Osteocyte (in vitro differentiated cells): ENCODE results near the gene VOPP1. TPM values are rescaled to one million over a fixed set of nuclear protein-coding genes. Genes with fewer than 3 reads are reported as not detected.
"Not testable (repeated sequence)": the region's sequence is repeated elsewhere in the genome, so short reads cannot be mapped to it uniquely, and the experiment has no call there.

Experiments
- DNase-seq: peaks from one replicate; pipeline ENCODE4 v3.0.0; 2021; ENCODE audit warnings: mixed read lengths; ENCODE audit not compliant: unreplicated experiment; ENCODE audit errors: extremely low spot score
- H3K27ac Mint-ChIP-seq: one replicate; pipeline ENCODE4 v1.8.0; 2021; ENCODE audit warnings: mild to moderate bottlenecking, mixed read lengths; ENCODE audit not compliant: unreplicated experiment
- H3K27me3 Mint-ChIP-seq: one replicate; pipeline ENCODE4 v1.8.0; 2021; ENCODE audit warnings: mixed read lengths; ENCODE audit not compliant: unreplicated experiment
- H3K36me3 Mint-ChIP-seq: one replicate; pipeline ENCODE4 v1.8.0; 2021; ENCODE audit warnings: mixed read lengths; ENCODE audit not compliant: unreplicated experiment
- H3K4me1 Mint-ChIP-seq: one replicate; pipeline ENCODE4 v1.8.0; 2021; ENCODE audit warnings: mixed read lengths; ENCODE audit not compliant: unreplicated experiment
- H3K4me3 Mint-ChIP-seq: one replicate; pipeline ENCODE4 v1.8.0; 2021; ENCODE audit warnings: mild to moderate bottlenecking, moderate library complexity, mixed read lengths; ENCODE audit not compliant: unreplicated experiment
- H3K9me3 Mint-ChIP-seq: one replicate; pipeline ENCODE4 v1.8.0; 2021; ENCODE audit warnings: mixed read lengths; ENCODE audit not compliant: unreplicated experiment
- total RNA-seq: library from RNA; stranded (reverse); gene quantifications from 2 replicates; pipeline ENCODE4 v1.2.1, GENCODE V29; 2021
- TF ChIP-seq, protein P1 (sequence below): fragments of 200-600 bp; sonication (generic); IDR thresholded peaks from 2 replicates; pipeline ENCODE4 v1.5.0; 2021; ENCODE audit warnings: antibody characterized with exemption, mild to moderate bottlenecking, moderate library complexity

VOPP1 gene
- total RNA-seq, 1 donor from 2014 or later: 86.6 TPM

DNA sequence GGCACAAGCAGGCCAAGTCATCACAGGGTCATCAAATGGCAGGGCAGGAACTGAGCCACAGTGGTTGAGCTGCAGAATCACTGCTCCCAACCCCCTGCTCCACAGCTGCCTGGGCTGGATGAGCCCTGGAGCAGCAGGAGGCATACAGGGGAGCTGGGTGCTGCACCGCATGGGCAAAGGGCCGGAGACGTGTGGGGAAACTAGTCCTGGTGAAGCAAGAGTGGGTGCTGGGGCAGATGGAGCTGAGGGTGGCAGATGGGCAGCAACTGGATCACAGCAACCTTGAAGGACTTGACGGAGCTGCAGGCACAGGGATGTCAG, 16.0 kb upstream of the VOPP1 start:
- Mint-ChIP-seq H3K4me1 (no peaks in the 10 kb centered on the region), H3K4me3 (no peak overlapping the region), H3K36me3 (no peaks in the 10 kb centered on the region), H3K27ac (no peak overlapping the region), H3K27me3 (peaks cover 27% of the 10 kb centered on the region), H3K9me3 (no peaks in the 10 kb centered on the region)
- no peak for DNase-seq
- TF ChIP-seq, protein P1, sequence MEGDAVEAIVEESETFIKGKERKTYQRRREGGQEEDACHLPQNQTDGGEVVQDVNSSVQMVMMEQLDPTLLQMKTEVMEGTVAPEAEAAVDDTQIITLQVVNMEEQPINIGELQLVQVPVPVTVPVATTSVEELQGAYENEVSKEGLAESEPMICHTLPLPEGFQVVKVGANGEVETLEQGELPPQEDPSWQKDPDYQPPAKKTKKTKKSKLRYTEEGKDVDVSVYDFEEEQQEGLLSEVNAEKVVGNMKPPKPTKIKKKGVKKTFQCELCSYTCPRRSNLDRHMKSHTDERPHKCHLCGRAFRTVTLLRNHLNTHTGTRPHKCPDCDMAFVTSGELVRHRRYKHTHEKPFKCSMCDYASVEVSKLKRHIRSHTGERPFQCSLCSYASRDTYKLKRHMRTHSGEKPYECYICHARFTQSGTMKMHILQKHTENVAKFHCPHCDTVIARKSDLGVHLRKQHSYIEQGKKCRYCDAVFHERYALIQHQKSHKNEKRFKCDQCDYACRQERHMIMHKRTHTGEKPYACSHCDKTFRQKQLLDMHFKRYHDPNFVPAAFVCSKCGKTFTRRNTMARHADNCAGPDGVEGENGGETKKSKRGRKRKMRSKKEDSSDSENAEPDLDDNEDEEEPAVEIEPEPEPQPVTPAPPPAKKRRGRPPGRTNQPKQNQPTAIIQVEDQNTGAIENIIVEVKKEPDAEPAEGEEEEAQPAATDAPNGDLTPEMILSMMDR: no peak

DNA sequence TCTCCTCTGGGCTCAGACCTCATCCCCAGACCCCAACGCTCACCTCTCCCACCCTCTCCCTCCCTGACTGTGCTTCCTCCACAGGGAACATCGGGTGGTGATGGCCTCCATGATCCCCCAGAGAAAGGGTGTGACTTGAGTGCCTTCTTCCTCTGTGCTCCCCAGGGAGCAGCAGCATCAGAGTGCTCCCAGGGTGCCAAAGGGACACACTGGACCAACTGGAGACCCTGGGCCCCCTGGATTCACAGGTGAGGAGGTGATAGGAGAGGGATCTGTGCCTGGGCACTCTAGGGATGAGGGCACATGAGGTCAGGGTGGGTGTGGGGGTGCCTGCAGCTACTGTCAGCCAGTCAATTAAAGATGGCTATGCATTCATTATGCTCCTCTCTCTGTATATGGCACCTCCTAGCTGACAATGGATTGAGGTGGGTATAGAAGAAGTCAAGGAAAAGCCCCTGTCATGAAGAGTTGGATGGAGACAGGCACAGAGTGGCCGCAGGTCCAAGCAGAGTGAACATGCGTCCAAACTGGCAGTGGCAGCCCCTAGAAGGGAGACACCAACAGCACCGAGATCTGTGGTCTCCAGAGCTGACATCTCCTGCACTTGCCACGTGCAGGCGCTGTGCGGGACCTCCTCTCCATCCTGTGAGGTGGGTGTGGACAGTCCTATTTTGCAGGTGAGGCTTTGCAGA, 15.5 kb upstream of the VOPP1 start:
- DNase-seq: no peak
- Mint-ChIP-seq H3K27ac (no peak overlapping the region), H3K4me1 (no peaks in the 10 kb centered on the region), H3K9me3 (no peaks in the 10 kb centered on the region), H3K4me3 (no peak overlapping the region), H3K27me3 (peaks cover 32% of the 10 kb centered on the region), H3K36me3 (no peaks in the 10 kb centered on the region)
- TF ChIP-seq, protein P1: no peak

DNA sequence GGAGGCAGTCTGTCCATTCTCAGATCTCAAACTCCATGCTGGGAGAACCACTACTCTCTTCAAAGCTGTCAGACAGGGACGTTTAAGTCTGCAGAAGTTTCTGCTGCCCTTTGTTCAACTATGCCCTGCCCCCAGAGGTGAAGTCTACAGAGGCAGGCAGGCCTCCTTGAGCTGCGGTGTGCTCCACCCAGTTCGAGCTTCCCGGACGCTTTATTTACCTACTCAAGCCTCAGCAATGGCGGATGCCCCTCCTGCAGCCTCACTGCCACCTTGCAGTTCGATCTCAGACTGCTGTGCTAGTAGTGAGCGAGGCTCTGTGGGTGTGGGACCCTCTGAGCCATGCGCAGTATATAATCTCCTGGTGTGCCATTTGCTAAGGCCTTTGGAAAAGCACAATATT, 10.4 kb upstream of the VOPP1 start:
- not testable (repeated sequence) for H3K36me3 Mint-ChIP-seq, H3K27ac Mint-ChIP-seq, H3K4me1 Mint-ChIP-seq, H3K9me3 Mint-ChIP-seq, DNase-seq, H3K4me3 Mint-ChIP-seq
- H3K27me3 Mint-ChIP-seq: peaks cover 60% of the 10 kb centered on the region

DNA sequence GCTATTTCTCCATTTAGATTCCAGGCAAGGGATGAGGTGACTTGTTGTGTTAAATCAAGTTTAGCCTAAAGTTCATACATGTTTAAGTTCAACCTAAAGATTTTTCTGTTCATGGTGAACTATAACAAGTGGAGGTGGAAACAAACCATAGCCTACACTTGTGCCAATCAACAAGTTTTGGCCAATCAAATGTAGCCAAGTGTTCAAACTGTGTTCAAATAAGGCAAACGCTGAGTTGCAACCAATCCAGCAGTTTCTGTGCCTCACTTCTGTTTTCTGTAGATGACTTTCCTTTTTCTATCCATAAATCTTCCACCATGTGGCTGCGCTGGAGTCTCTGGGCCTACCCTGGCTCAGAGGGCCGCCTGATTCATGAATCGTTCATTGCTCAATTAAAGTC, 4.5 kb upstream of the VOPP1 start:
- no peak overlapping the region for H3K27ac Mint-ChIP-seq
- peaks cover 19% of the 10 kb centered on the region for H3K4me1 Mint-ChIP-seq
- H3K27me3 Mint-ChIP-seq: peaks cover 33% of the 10 kb centered on the region
- TF ChIP-seq, protein P1: no peak
- no peaks in the 10 kb centered on the region for H3K36me3 Mint-ChIP-seq
- no peak overlapping the region for H3K4me3 Mint-ChIP-seq
- no peaks in the 10 kb centered on the region for H3K9me3 Mint-ChIP-seq
- DNase-seq: peak; percentile 27

DNA sequence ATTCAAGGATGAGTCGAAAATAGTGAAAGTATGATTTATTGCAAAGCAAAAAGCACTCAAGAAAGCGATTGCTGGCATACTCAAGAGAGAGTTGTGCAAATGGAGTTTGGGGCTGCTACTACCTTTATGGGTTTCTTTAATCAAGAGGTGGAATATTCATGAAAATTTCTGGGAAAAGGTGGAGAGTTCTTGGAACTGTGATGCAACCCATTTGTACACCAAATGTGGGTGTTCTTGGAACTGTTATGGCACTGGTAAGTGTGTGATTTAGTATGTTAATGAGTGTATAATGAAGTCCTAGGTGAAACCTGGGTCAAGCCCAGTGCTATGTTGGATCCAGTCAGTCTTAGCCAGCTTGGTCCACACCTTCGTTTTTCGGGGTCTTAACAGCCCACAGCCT, 3.4 kb upstream of the VOPP1 start:
- TF ChIP-seq, protein P1: no peak
- no peaks in the 10 kb centered on the region for H3K9me3 Mint-ChIP-seq
- H3K36me3 Mint-ChIP-seq: no peaks in the 10 kb centered on the region
- H3K27ac Mint-ChIP-seq: no peak overlapping the region
- DNase-seq: no peak
- peaks cover 24% of the 10 kb centered on the region for H3K27me3 Mint-ChIP-seq
- H3K4me1 Mint-ChIP-seq: peaks cover 23% of the 10 kb centered on the region
- H3K4me3 Mint-ChIP-seq: no peak overlapping the region

DNA sequence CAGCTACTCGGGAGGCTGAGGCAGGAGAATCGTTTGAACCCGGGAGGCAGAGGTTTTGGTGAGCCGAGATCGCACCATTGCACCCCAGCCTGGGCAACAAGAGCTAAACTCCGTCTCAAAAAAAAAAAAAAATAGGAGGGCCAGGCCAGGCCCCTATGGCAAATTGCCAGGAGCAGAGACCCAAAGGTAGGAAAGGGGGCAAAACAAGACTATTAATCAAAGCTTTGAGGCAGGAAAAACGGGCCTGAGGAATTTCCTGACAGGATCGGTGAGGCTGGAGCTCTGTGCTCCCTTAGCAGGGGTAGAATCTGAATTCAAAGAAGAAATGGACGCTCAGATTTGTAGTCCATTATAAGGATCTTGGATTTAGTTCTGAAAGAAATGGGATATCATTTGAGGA, 2.8 kb upstream of the VOPP1 start:
- Mint-ChIP-seq H3K4me3 (no peak overlapping the region), H3K4me1 (peaks cover 29% of the 10 kb centered on the region), H3K27ac (no peak overlapping the region), H3K9me3 (no peaks in the 10 kb centered on the region), H3K36me3 (no peaks in the 10 kb centered on the region), H3K27me3 (peaks cover 18% of the 10 kb centered on the region)
- TF ChIP-seq, protein P1: no peak
- DNase-seq: no peak
